Measurements from ENCODE around the gene AOC2. TPM values are rescaled to one million over a fixed set of nuclear protein-coding genes. Genes with fewer than 3 reads are reported as not detected.
"Not testable (repeated sequence)": the region's sequence is repeated elsewhere in the genome, so short reads cannot be mapped to it uniquely, and the experiment has no call there.

The AOC2 gene
- total RNA-seq, 1 experiment from 2014 or later: 11.0 TPM

DNA sequence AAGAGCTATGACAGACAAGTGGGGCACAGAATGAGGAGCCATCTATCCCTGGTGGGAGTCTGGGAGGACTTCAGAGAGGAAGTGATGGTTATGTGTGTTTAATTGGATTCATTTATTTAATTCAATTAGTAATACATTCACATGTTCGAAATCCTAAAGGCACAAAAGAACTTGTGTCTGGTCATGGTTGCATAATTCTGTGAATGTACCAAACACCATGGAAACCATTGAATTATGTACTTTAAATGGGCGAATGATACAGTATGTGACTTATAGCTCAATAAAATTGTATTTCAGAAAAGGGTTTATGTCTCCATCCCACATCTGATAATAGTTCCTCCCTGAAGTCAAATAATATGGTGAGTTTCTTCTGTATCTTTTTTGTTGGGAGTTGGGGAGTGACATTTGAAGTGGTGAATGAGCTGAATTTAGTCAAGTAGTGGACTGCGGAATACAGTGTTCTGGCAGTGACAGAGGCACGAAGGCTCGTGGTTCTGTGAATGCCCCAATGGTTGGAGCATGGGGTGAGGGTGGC, 36.5 kb downstream of the AOC2 start:
- Mint-ChIP-seq H3K27me3 (ENCODE audit: low read depth) (peaks cover 32% of the 10 kb centered on the region), H3K9me3 (no peaks in the 10 kb centered on the region), H3K4me1 (peaks cover 26% of the 10 kb centered on the region), H3K4me3 (no peak overlapping the region), H3K27ac (no peak overlapping the region), H3K36me3 (no peaks in the 10 kb centered on the region)
- DNase-seq (ENCODE audit: low spot score) (no peak), ATAC-seq (no peak)
- POLR2A ChIA-PET: no interaction called here
- TF ChIP-seq, protein P1, sequence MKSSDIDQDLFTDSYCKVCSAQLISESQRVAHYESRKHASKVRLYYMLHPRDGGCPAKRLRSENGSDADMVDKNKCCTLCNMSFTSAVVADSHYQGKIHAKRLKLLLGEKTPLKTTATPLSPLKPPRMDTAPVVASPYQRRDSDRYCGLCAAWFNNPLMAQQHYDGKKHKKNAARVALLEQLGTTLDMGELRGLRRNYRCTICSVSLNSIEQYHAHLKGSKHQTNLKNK (CRISPR knock-in tag; IDR thresholded peaks at IDR 0.05): no peak
- TF ChIP-seq CREM (CRISPR knock-in tag; IDR thresholded peaks at IDR 0.05): no peak
- TF ChIP-seq, protein P2, sequence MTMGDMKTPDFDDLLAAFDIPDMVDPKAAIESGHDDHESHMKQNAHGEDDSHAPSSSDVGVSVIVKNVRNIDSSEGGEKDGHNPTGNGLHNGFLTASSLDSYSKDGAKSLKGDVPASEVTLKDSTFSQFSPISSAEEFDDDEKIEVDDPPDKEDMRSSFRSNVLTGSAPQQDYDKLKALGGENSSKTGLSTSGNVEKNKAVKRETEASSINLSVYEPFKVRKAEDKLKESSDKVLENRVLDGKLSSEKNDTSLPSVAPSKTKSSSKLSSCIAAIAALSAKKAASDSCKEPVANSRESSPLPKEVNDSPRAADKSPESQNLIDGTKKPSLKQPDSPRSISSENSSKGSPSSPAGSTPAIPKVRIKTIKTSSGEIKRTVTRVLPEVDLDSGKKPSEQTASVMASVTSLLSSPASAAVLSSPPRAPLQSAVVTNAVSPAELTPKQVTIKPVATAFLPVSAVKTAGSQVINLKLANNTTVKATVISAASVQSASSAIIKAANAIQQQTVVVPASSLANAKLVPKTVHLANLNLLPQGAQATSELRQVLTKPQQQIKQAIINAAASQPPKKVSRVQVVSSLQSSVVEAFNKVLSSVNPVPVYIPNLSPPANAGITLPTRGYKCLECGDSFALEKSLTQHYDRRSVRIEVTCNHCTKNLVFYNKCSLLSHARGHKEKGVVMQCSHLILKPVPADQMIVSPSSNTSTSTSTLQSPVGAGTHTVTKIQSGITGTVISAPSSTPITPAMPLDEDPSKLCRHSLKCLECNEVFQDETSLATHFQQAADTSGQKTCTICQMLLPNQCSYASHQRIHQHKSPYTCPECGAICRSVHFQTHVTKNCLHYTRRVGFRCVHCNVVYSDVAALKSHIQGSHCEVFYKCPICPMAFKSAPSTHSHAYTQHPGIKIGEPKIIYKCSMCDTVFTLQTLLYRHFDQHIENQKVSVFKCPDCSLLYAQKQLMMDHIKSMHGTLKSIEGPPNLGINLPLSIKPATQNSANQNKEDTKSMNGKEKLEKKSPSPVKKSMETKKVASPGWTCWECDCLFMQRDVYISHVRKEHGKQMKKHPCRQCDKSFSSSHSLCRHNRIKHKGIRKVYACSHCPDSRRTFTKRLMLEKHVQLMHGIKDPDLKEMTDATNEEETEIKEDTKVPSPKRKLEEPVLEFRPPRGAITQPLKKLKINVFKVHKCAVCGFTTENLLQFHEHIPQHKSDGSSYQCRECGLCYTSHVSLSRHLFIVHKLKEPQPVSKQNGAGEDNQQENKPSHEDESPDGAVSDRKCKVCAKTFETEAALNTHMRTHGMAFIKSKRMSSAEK (CRISPR knock-in tag; IDR thresholded peaks at IDR 0.05; ENCODE audit: borderline replicate concordance): no peak
- no peak for TF ChIP-seq JAZF1 (CRISPR knock-in tag; IDR thresholded peaks at IDR 0.05)
- TF ChIP-seq, protein P3, sequence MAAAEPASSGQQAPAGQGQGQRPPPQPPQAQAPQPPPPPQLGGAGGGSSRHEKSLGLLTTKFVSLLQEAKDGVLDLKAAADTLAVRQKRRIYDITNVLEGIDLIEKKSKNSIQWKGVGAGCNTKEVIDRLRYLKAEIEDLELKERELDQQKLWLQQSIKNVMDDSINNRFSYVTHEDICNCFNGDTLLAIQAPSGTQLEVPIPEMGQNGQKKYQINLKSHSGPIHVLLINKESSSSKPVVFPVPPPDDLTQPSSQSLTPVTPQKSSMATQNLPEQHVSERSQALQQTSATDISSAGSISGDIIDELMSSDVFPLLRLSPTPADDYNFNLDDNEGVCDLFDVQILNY (CRISPR knock-in tag; IDR thresholded peaks at IDR 0.05): no peak
- no peak for TF ChIP-seq ETV6 (CRISPR knock-in tag; IDR thresholded peaks at IDR 0.05)
- no peak for TF ChIP-seq SMAD4 (CRISPR knock-in tag; IDR thresholded peaks at IDR 0.05)
- TF ChIP-seq, protein P4, sequence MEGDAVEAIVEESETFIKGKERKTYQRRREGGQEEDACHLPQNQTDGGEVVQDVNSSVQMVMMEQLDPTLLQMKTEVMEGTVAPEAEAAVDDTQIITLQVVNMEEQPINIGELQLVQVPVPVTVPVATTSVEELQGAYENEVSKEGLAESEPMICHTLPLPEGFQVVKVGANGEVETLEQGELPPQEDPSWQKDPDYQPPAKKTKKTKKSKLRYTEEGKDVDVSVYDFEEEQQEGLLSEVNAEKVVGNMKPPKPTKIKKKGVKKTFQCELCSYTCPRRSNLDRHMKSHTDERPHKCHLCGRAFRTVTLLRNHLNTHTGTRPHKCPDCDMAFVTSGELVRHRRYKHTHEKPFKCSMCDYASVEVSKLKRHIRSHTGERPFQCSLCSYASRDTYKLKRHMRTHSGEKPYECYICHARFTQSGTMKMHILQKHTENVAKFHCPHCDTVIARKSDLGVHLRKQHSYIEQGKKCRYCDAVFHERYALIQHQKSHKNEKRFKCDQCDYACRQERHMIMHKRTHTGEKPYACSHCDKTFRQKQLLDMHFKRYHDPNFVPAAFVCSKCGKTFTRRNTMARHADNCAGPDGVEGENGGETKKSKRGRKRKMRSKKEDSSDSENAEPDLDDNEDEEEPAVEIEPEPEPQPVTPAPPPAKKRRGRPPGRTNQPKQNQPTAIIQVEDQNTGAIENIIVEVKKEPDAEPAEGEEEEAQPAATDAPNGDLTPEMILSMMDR (IDR thresholded peaks at IDR 0.05): no peak
- no peak for TF ChIP-seq TEAD4 (CRISPR knock-in tag; IDR thresholded peaks at IDR 0.05)
- TF ChIP-seq, protein P5, sequence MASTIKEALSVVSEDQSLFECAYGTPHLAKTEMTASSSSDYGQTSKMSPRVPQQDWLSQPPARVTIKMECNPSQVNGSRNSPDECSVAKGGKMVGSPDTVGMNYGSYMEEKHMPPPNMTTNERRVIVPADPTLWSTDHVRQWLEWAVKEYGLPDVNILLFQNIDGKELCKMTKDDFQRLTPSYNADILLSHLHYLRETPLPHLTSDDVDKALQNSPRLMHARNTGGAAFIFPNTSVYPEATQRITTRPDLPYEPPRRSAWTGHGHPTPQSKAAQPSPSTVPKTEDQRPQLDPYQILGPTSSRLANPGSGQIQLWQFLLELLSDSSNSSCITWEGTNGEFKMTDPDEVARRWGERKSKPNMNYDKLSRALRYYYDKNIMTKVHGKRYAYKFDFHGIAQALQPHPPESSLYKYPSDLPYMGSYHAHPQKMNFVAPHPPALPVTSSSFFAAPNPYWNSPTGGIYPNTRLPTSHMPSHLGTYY (CRISPR knock-in tag; IDR thresholded peaks at IDR 0.05): no peak
- TF ChIP-seq ELF4 (CRISPR knock-in tag; IDR thresholded peaks at IDR 0.05; ENCODE audit: low read depth): no peak
- TF ChIP-seq, protein P6, sequence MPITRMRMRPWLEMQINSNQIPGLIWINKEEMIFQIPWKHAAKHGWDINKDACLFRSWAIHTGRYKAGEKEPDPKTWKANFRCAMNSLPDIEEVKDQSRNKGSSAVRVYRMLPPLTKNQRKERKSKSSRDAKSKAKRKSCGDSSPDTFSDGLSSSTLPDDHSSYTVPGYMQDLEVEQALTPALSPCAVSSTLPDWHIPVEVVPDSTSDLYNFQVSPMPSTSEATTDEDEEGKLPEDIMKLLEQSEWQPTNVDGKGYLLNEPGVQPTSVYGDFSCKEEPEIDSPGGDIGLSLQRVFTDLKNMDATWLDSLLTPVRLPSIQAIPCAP (CRISPR knock-in tag; IDR thresholded peaks at IDR 0.05): no peak
- TF ChIP-seq, protein P7, sequence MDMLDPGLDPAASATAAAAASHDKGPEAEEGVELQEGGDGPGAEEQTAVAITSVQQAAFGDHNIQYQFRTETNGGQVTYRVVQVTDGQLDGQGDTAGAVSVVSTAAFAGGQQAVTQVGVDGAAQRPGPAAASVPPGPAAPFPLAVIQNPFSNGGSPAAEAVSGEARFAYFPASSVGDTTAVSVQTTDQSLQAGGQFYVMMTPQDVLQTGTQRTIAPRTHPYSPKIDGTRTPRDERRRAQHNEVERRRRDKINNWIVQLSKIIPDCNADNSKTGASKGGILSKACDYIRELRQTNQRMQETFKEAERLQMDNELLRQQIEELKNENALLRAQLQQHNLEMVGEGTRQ (CRISPR knock-in tag; IDR thresholded peaks at IDR 0.05): no peak
- no peak for TF ChIP-seq NR2C2 (CRISPR knock-in tag; IDR thresholded peaks at IDR 0.05)
- CTCF ChIA-PET: interaction anchor here (1.4 kb wide), 1 partner anchor 10 kb away, joined by 3 read pairs; no protein-coding TSS in a partner anchor

DNA sequence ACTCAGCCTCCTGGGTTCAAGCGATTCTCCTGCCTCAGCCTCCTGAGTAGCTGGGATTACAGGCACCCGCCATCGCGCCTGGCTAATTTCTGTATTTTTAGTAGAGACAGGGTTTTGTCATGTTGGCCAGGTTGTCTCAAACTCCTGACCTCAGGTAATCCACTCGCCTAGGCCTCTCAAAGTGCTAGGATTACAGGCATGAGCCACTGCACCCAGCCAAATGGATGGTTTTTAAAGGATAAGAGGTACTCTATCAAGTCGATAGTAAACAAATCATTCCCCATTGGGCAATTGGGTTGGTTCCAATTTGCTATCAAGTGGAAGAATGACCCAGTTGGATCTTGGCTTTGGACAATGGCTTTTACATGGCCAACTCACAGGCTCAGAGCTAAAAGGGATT, 37.3 kb downstream of the AOC2 start:
- CTCF ChIA-PET: interaction anchor here (1.0 to 2.8 kb wide), 3 partner anchors 47 to 116 kb away, joined by 3 to 9 read pairs (median 6); partner anchors contain the start of genes BECN1 and RPL27
- POLR2A ChIA-PET; H3K4me3 Mint-ChIP-seq; H3K9me3 Mint-ChIP-seq; DNase-seq (ENCODE audit: low spot score); ATAC-seq; H3K36me3 Mint-ChIP-seq; H3K27ac Mint-ChIP-seq: not testable (repeated sequence)
- peaks cover 30% of the 10 kb centered on the region for H3K27me3 Mint-ChIP-seq (ENCODE audit: low read depth)
- H3K4me1 Mint-ChIP-seq: peaks cover 26% of the 10 kb centered on the region
